CD4-positive, alpha-beta T cell treated with Interleukin-17A for 4 hours (primary cell): ENCODE measurements around the gene LRRN4CL.
"Not testable (repeated sequence)": the region's sequence is repeated elsewhere in the genome, so short reads cannot be mapped to it uniquely, and the experiment has no call there.

Experiments
- DNase-seq: peaks from one replicate; pipeline ENCODE4 v3.0.0-alpha.2; 2020; ENCODE audit warnings: mixed read lengths

LRRN4CL gene

GRCh38 chr11:62675415-62675814 lies 13.9 kb downstream of the LRRN4CL start:
- DNase-seq = not testable (repeated sequence)

- no peak for DNase-seq
Measured at GRCh38 chr11:62673196-62673525, 16.2 kb downstream of the LRRN4CL start.

- DNase-seq = peak; percentile 78
Measured at GRCh38 chr11:62671608-62672389, 17.5 kb downstream of the LRRN4CL start, which contains the start of the genes LBHD1 and UQCC3. Gene LBHD1, minus strand, starts transcription at chr11:62672267. Its CDS starts 2,236 bp downstream, at chr11:62670031. Gene UQCC3, plus strand, starts transcription at chr11:62671673. Its CDS starts 73 bp downstream, at chr11:62671746.

- DNase-seq = no peak
Measured at GRCh38 chr11:62671236-62671607, 18.1 kb downstream of the LRRN4CL start.

- no peak for DNase-seq
Measured at GRCh38 chr11:62669420-62670161, 19.7 kb downstream of the LRRN4CL start.

GRCh38 chr11:62667460-62667859 lies 21.9 kb downstream of the LRRN4CL start:
- DNase-seq = no peak

- DNase-seq = no peak
Measured at GRCh38 chr11:62666259-62666926, 22.9 kb downstream of the LRRN4CL start.

GRCh38 chr11:62665599-62666258 lies 23.6 kb downstream of the LRRN4CL start:
- peak; percentile 68 for DNase-seq

GRCh38 chr11:62665075-62665598 lies 24.2 kb downstream of the LRRN4CL start, which contains the start of the genes C11orf98 and CSKMT:
Gene C11orf98, minus strand, starts transcription at chr11:62665210. Its CDS starts 41 bp downstream, at chr11:62665169.
Gene CSKMT, plus strand, starts transcription at chr11:62665312. Its CDS starts 568 bp downstream, at chr11:62665880.
- DNase-seq = peak; percentile 95

GRCh38 chr11:62664405-62665074 lies 24.8 kb downstream of the LRRN4CL start:
- peak; percentile 60 for DNase-seq

GRCh38 chr11:62656796-62657429 lies 32.4 kb downstream of the LRRN4CL start:
- no peak for DNase-seq

- DNase-seq = no peak
Measured at GRCh38 chr11:62654297-62654696, 35.0 kb downstream of the LRRN4CL start.

GRCh38 chr11:62652161-62653006 lies 36.9 kb downstream of the LRRN4CL start:
- peak; percentile 54 for DNase-seq

- not testable (repeated sequence) for DNase-seq
Measured at GRCh38 chr11:62650283-62650682, 39.0 kb downstream of the LRRN4CL start.

- DNase-seq = no peak
Measured at GRCh38 chr11:62649486-62649885, 39.8 kb downstream of the LRRN4CL start.

GRCh38 chr11:62648967-62649364 lies 40.4 kb downstream of the LRRN4CL start:
- no peak for DNase-seq

- no peak for DNase-seq
Measured at GRCh38 chr11:62648185-62648966, 41.0 kb downstream of the LRRN4CL start.

GRCh38 chr11:62647609-62648005 lies 41.7 kb downstream of the LRRN4CL start:
- no peak for DNase-seq

GRCh38 chr11:62646825-62647608 lies 42.3 kb downstream of the LRRN4CL start:
- DNase-seq = no peak
